GM10266 (cell line): ENCODE data around the gene HAGHL.

ENCODE experiments used
- DNase-seq: peaks from one replicate; pipeline ENCODE4 v3.0.0; 2012; ENCODE audit errors: extremely low spot score
- TF ChIP-seq, protein P1 (sequence below): IDR thresholded peaks from 2 replicates; pipeline ENCODE4 v1.5.1; 2012; ENCODE audit warnings: mild to moderate bottlenecking, low read depth; ENCODE audit not compliant: control insufficient read depth, insufficient read depth; ENCODE audit errors: missing control alignments

Gene HAGHL, protein sequence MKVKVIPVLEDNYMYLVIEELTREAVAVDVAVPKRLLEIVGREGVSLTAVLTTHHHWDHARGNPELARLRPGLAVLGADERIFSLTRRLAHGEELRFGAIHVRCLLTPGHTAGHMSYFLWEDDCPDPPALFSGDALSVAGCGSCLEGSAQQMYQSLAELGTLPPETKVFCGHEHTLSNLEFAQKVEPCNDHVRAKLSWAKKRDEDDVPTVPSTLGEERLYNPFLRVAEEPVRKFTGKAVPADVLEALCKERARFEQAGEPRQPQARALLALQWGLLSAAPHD

DNA sequence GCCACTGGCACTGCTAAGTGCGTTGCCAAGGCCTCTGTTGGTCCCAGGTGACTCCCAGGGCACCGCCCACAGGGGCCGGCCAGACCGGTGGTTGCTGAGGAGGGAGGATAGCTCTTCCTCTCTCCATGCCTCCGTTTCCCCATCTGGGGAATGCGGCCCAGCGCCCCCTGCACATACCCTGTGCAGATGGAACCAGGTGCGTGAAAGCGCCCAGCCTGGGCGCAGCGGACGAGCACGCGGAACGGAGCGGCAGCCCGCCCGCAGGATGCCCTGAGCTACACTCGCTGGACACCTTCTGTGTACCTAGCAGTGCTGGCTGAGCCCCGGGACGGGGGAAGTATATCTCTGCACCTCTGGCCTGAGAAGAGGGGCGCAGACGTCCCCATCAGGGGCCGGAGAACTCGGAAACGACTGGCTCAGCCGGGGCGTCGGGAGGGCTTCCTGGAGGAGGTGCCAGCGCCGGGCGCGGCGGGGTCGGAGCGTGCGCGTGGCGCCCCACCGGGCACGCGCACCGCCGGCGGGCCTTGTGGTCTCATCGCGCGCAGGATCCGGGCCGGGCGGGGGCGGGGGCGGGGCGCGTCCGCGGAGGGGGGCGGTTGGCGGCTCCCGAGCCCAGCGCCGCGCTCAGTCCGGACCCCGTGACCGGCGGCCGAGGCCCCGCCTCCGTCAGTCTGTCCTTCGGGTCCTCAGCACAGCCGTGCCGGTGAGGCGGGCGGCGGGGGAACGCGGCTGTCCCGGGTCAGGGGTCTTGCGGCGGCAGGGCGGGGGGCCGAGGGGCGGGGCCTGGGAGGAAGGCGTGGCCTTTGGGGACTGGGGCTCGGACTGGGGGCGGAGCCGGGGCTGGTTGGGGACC lies at the start of gene HAGHL, which contains the start of gene CCDC78:
Gene HAGHL, plus strand, starts transcription at position 669 of the 853 bp plus-strand sequence. CDS start 404 bp downstream, outside the sequence.
Gene CCDC78, minus strand, starts transcription at position 6 of the 853 bp plus-strand sequence. CDS start 76 bp downstream, outside the sequence.
- peak; percentile 92 for DNase-seq
- TF ChIP-seq, protein P1, sequence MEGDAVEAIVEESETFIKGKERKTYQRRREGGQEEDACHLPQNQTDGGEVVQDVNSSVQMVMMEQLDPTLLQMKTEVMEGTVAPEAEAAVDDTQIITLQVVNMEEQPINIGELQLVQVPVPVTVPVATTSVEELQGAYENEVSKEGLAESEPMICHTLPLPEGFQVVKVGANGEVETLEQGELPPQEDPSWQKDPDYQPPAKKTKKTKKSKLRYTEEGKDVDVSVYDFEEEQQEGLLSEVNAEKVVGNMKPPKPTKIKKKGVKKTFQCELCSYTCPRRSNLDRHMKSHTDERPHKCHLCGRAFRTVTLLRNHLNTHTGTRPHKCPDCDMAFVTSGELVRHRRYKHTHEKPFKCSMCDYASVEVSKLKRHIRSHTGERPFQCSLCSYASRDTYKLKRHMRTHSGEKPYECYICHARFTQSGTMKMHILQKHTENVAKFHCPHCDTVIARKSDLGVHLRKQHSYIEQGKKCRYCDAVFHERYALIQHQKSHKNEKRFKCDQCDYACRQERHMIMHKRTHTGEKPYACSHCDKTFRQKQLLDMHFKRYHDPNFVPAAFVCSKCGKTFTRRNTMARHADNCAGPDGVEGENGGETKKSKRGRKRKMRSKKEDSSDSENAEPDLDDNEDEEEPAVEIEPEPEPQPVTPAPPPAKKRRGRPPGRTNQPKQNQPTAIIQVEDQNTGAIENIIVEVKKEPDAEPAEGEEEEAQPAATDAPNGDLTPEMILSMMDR, result no peak

GRCh38 chr16:677316-678190 lies 49.4 kb upstream of the HAGHL start:
- TF ChIP-seq, protein P1, result no peak
- DNase-seq, result no peak

DNA sequence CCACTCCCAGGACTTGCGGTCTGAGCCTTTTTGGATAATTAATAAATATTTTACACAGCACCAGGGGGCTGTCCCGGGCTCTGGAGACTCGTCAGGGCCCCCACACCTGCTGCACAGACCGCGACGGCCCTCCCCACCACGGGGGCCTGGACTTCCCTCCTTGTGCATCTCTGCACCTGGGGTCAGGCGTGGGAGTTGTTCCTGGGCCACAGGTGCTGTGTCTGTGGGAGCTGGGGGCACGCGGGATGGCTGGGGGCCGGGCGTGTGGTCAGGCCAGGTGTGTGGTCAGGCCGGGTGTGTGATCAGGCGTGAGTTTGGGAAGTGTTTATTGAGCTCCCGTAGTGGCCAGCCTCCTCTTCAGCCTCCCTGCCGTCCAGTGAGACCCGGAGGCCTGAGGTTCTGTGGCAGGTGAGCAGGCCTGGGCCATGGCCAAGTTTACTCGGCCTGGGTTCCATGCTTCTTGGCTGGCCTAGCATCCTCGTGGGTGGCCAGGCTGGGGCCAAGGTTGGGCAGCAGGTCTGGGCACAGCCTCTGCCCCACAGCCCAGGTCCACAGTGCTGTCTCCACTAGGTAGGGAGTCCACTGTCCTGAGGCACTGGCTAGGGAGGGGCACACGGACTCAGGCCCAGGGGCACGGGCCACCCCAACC lies 48.6 kb upstream of the HAGHL start:
- DNase-seq, result no peak
- TF ChIP-seq, protein P1, result no peak

GRCh38 chr16:678858-679813 lies 47.8 kb upstream of the HAGHL start:
- TF ChIP-seq, protein P1, result no peak

GRCh38 chr16:679814-680624 lies 46.9 kb upstream of the HAGHL start, which contains the start of gene STUB1:
Gene STUB1 (plus strand): TSS chr16:680410. CDS start chr16:680526, 116 bp downstream.
- TF ChIP-seq, protein P1, result no peak
- DNase-seq, result peak; percentile 94

More at GRCh38 chr16:678858-679813, 47.8 kb upstream of the HAGHL start:
- peak; percentile 73 for DNase-seq
